Endothelial cell of hepatic sinusoid (primary cell): Measurements from ENCODE around the gene FCN1.

Experiments
- in situ Hi-C: cut with HindIII; loops from 2 replicates; pipeline ENCODE4 v1.10.0; 2017; ENCODE audit warnings: low sequenced_read_pairs

The FCN1 gene

GRCh38 chr9:134937566-134938345 is 20.0 kb upstream of the FCN1 start:
- in situ Hi-C loops: loop anchor here (5.0 kb wide), 1 partner anchor 75 kb away; no protein-coding TSS in a partner anchor

GRCh38 chr9:134937164-134937555 is 19.4 kb upstream of the FCN1 start:
- in situ Hi-C loops: loop anchor here (5.0 kb wide), 1 partner anchor 75 kb away; no protein-coding TSS in a partner anchor

- in situ Hi-C loops: loop anchor here (5.0 kb wide), 1 partner anchor 76 kb away; no protein-coding TSS in a partner anchor
These were observed 18.8 kb upstream of the FCN1 start for GRCh38 chr9:134936346-134937163.

GRCh38 chr9:134935701-134936345 is 18.1 kb upstream of the FCN1 start:
- in situ Hi-C loops: loop anchor here (5.0 kb wide), 1 partner anchor 76 kb away; no protein-coding TSS in a partner anchor

- in situ Hi-C loops: loop anchor here (5.0 kb wide), 1 partner anchor 77 kb away; no protein-coding TSS in a partner anchor
These were observed 17.4 kb upstream of the FCN1 start for GRCh38 chr9:134935056-134935640.

GRCh38 chr9:134933076-134933659 is 15.5 kb upstream of the FCN1 start:
- in situ Hi-C loops: no loop called here

- in situ Hi-C loops: no loop called here
These were observed 14.9 kb upstream of the FCN1 start for GRCh38 chr9:134932606-134933005.

GRCh38 chr9:134932171-134932570 is 14.5 kb upstream of the FCN1 start:
- in situ Hi-C loops: no loop called here

GRCh38 chr9:134930398-134930797 is 12.7 kb upstream of the FCN1 start:
- in situ Hi-C loops: no loop called here

GRCh38 chr9:134929193-134930158 is 11.8 kb upstream of the FCN1 start:
- in situ Hi-C loops: no loop called here

- in situ Hi-C loops: no loop called here
These were observed 10.9 kb upstream of the FCN1 start for GRCh38 chr9:134928436-134929192.

GRCh38 chr9:134925011-134925511 is 7.3 kb upstream of the FCN1 start:
- in situ Hi-C loops: no loop called here

GRCh38 chr9:134923466-134923865 is 5.8 kb upstream of the FCN1 start:
- in situ Hi-C loops: no loop called here

GRCh38 chr9:134922932-134923240 is 5.2 kb upstream of the FCN1 start:
- in situ Hi-C loops: no loop called here

GRCh38 chr9:134922066-134922931 is 4.6 kb upstream of the FCN1 start:
- in situ Hi-C loops: no loop called here

GRCh38 chr9:134919303-134919702 is 1.6 kb upstream of the FCN1 start:
- in situ Hi-C loops: no loop called here

- in situ Hi-C loops: no loop called here
These were observed 934 bp upstream of the FCN1 start for GRCh38 chr9:134918646-134919045.
